ENCODE measurements around the gene DHRS3.

The DHRS3 gene

DNA sequence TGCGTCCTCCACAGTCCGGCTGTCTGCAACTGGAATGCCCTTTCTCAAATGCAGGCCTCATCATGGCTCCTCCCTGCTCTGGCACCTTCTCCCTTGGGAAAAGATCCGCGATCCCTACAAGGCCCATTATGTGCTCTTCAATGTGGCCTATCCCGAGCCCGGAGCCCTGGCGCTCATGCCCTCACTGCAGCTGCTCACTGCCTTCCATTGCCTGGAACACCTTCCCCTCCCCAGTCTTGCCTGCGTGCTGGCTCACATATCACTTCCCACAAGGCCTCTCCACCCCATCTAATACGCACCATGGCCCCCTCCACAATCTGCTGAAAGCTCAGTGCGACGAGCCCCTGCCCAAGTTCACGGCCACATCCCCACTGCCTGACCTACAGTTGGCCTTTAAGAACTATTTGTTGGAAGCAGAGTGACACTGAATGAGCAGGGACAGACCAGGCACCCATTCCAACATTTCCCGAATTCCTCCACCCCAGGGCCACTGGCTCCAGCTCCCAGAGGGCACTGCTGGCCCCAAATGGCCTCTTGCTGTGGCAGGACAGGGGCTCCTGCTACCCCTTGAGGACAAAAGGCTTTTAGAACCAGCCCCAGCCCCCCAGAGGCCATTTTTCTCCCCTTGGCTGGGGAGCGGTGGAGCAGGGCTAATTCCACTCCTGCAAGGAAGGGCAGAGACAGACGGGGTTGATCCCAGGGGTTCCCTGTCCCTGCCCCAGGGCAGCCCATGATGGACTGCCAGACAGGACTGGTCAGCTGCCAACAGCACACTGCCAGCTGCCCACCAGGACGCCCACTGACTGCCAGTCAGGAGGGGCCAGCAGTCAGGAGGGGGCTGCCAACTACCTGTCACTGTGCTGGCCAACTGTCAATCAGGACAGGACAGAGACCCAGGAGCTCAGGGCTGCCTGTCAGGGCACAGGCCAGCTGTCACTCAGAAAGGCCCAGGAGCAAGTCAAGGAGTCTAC, 64.8 kb downstream of the DHRS3 start:
- DNase-seq: no peak

DNA sequence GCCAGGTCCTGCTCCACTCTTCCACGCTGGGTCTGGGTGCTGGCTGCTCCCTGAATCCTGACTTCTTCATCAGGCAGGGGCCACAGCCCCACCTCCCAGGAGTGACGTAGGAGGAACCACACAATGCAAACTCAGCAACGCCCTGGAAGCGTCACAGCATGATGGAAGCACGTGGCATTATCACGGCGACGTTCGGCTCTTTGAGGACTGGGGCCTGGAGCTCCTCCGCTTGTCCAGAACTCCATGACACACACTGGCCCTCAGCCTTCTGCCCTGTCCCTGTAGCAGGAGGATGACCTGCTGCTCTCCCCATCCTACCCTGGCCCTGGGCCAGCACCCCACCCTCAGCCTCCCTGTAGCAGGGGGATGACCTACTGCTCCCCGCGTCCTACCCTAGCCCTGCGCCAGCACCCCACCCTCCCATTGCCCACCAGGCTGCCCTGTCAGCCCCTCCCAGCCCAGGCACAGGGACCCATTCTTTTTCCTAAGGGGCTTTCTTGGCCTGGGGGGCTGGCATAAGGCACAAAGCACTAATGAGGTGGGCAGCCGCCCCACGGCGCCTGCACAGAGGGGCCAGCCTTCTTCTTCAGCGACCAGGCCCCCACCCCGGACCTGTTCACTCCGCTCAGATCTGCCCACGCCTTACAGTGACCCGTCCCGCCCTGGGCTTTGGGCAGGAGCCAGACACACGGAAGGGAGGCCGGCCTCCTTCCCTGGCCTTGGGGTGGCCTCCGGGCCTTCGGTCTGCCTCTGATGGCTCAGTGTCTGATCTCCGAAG, 65.7 kb downstream of the DHRS3 start:
- no peak for DNase-seq

DNA sequence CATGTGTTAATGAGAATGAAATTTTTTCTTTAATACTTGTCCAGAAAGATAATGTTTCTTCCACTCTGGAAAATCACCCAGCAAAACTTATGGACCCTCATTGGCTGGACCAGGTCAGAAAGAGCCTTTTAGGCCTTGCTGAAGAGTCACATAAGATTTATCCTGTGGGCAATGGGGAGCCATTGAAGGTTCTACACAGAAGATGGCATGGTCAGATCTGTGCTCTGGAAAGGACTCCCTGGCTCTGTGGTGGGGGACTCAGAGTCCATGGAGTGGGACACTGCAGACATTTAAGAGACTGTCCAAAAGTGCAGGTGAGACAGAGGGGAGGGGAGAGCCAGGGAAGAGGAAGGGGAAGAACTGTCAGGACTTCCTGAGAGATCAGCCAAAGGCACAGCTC, 66.4 kb downstream of the DHRS3 start:
- no peak for DNase-seq

DNA sequence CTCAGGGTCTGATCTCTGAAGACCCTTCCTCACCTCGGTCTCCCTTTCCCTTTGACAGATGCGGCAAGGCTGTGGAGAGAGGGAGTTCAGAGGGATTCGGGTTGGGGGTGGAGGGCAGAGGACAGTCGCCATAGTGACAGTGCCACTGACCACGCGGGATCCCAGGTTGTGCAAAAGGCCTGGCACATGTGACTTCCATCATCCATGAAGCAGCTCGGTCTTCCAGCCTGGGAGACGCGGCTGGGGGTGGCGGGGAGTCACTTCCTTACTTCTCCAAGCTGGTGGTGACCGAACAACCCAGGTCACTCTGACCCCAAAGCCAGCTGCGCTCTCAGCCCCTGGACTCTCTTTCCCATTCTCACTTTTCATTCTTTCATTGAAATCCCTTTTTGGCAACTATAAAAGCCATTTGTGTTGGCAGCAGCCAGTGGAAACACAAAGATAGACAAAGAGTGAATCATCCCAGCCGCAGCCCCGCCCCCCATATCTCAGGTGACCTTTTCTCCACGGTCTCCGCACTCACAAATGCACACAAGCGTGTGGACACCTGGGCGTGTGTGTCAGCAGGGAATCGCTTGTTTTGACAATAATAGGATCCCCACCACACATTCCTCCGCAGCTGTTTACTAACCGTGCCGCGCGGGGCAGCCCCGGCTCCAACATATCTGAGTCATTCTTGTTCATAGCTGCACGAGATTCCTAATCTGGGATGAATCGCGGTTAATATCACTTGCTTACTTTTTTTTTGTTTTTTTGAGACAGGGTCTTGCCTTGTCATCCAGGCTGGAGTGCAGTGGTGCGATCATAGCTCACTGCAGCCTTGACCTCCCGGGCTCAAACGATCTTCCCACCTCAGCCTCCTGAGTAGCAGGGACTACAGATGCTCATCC, 68.3 kb downstream of the DHRS3 start:
- no peak for DNase-seq

DNA sequence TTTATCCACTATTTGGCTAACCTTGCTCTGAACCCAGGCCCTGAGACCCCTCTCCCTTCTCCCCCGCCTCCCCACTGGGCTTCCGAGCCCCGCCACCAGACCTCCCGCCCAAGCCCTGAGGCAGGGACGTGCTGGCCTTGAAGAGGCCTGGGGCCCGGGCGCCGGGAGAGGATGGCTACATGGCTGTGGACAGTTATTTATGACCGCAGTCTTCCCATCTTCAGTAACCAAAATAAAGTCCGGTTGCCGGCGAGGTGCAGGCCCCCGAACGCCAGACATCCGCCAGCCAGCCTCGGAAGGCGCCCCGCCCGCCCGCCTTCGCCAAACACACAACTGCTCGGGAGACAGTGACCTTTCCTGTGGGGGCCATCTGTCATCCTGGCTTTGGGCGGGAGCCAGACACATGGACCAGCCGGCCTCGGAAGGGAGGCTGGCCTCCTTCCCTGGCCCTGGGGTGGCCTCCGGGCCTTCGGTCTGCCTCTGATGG, 69.0 kb downstream of the DHRS3 start:
- no peak for DNase-seq

DNA sequence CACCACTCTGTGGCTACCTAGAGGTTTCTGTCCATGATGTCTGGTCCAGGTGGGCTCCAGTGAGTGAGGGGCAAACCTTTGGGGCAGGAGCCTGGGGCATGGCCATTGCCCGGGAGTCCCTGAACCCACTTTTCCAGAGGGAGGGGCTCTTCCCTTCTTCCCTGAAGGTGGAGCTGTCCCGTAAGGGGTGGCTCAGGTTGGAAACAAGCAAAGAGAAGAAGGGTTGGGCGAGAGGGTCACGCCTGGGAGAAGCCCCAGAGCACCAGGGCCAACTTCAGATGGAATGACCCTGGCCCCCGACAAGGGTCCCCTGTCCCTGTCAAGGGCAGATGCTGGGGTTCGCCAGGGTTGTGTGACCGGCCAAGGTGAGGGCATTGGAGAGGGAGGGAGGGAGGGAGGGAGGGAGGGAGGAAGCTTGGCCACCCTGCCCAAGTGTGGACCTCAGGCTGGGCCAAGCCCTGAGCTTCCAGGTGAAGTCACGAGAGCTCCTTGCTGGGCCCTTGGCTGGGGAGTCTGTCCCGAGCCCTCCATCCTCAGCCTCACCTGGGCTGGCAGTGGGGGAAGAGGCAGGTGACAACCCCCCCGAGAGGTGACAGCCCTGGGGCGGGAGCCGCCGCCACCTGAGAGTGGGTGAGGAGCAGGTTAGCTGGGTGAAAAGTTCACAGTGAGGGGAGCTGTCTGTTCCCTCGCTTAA, 69.6 kb downstream of the DHRS3 start:
- no peak for DNase-seq

DNA sequence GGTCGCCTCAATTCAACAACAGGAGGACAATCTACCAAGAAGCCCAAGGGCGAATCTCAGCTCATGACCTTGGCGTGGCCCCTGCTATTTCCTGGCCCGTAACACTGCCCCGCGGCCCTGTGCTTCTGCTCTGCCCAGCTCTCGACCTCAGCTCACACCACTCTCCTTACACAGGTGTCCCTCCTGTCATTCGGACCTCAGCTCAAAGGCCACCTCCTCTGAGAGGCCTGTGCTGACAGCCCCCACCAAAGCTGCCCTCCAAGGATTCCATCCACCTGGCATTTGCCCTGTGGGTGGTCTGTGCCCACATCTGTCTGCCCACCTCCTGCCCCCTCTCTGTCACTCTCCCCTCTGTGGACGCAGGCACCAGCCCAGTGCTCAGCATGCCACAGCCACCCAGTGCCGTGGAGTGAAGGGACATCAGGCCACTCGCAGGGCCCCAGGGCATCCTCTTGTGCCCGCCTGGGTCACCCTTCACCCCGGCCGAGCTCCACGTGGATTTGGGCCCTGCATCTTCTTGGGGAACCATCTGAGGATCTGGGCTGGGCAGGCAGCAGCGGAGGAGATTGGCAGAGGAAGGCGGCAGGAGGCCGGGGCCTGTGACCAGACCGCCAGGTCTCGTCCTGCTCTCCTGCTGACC, 70.3 kb downstream of the DHRS3 start:
- DNase-seq: no peak

DNA sequence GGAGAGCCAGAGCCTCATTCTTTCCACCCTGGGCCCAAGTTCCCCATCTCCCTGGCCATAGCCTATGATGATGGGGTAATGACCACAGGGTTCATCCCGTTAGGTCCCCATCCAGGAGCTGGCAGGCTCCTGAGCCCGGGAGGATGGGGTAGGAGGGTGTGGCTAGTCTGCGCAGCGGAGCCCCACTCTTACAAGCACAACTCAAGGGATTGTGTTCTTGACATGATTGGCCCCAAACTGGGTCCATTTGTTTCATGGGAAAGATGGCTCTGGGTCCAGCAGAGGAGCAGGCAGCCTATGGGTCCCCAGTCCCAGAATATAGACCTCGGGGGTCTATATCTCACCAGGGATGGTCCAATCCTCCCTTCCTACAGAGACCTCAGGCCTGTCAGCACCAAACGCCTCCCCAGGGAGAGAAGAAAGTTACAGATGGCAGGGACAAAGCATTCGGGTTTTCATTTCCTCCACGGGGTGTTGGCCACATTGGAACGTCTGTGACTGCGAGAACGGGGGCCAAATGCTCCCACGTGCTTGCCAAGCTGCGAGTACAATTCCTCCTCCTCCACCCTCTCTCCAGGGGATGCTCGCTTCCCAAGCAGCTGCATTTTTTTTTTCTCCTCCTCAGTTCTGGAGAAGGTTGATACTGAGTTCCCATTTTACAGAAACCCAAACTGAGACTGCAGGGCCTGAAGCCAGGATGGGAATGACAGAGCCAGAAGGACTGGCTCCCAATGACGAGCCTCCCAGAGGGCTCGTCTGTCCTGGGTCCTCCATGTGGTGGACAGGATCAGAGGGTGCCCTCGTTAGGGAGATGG, 71.0 kb downstream of the DHRS3 start:
- DNase-seq: no peak

DNA sequence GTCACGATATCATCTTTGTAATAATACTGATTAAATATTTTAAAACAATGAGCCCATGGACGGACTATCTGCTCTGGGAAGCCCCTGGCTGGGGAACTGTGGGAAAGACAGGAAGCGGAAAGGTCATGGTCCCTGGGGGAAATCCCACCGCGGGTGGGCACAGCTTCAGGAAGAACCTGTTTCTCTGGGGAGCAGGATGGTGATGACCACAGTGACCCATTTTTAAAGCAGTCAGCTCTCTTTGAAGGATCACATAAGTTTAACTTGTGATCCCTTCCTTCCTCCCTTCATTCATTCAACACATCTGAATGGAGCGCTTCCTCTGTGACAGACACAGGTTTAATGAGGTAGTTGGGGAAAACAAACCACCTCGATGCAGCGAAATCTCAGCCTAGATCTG, 73.0 kb downstream of the DHRS3 start:
- no peak for DNase-seq

DNA sequence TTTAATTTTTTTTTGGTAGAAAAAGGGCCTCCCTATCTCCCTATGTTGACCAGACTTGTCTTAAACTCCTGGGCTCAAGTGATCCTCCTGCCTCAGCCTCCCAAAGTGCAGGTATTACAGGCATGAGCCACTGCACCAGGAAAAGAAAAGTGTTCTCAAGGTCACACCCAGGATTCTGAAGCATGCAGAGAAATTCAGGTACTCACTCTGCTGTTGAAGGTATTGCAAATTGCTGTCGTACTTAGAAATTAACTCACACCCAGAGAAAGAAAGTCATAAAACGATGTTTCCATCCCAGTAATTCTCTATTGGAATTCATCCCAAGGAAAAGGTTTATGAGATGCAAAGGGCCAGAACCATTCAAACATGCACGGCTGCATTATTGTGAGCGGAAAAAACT, 73.7 kb downstream of the DHRS3 start:
- DNase-seq: no peak

DNA sequence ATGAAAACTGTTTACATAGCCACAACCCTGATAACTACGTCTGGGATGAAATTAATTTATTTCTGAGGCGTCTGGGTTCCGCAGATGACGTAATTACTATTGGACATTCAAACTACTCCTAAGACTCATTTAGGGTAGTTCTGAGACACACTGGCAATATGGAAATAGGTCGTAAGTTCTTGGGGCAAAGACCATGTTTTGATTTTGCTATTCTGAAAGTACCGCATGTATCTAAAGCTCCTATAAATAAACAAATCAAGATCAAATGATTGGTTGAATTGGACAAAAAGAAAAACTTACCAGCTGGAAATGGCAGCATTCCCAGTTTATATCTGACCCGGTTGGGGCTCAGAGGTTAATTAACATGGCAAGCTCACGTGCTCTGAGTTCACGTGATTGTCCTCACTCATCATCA, 74.3 kb downstream of the DHRS3 start:
- DNase-seq: no peak

DNA sequence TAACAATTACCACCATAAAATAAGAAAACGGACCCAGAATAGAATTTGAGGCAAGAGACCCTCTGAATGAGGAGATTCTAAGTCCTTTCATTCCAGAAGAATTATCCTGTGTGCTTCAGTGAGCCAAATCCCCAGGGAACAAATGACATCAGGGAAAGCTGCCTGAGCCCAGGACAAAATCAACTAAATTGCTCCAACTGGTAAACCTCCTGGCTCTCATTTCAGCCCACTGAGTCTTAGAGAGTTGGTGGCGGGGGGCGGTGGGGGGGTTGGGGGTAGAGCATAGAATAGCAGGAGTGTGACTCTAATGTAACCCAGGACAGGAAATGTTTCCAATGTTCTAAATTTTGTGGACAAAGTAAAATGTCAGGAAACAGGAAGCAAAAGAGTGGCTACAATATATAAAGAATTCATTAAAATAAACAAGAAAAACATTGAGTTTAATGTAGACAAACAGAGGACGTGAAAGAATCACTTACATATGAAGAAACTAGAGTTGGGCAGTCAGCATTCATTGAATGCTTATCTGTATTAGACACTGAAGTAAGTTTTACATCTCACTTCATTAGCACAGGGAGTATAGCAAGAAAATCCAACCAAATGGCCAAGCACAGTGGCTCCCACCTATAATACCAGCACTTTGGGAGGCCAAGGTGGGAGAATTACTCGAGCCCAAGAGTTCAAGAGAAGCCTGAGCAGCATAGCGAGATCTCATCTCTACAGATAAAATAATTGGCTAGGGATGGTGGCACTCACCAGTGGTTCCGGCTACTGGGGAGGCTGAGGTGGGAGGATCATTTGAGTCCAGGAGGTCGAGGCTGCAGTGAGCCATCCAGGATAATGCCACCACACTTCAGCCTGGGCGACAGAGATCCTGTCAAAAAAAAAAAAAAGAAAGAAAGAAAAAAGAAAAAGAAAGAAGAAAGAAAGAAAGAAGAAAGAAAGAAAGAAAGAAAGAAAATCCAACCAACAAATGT, 75.1 kb downstream of the DHRS3 start:
- no peak for DNase-seq

DNA sequence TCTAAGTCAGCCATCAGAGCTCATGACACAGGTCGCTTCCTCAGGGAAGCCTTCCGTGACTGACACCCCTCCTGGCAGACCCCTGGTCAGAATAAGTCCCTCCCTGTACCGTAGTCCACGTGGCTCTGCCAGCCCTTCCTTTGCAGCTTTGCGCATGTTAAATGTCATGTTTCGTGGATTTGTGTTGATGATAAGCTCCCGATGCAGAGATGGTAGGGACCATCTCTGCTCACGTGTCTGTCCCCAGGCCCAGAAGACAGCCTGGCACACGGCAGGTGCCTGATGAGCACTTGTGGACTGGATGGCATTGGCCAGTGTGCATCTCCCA, 75.9 kb downstream of the DHRS3 start:
- no peak for DNase-seq

DNA sequence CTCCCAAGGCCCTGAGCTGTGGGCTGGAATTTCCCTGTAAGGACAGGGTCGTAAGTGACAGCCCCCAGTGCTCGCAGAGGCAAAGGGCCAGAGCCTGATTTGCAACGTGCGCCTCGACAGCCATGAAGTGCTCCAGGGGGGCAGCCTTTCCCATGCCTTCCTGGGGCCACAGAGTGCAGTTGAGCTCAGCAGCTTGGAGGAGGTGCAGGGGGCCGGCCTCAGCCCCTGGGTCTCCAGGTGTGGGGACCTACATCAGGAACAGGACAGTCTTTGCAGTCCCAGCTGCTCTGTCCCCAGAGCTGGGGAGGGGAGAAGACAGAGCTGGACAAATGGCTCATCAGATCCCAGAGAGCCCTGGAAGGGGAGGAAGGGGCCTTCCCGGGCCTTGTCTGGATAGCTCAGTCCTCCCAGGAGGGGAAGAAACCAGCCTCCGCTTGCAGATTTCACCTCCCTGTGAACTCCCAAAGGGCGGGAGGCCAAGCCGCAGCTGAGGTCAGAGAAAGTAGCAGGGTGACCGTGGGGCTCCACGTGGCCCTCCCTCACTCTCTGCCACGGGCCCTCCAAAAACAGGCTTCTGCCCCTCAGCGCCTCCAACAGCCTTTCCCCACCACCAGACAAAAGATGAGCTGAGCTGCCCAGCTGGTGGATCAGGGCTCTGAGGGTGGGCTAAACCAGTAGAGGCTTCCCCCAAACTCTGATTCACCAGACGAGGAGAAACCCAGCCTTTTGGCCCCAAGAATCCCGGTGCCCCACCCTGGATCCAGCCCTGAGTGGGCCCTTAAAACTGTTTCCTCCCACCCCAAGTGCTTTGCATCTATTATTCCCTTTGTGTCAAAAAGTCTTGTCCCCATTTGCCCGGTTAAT, 76.5 kb downstream of the DHRS3 start:
- no peak for DNase-seq

DNA sequence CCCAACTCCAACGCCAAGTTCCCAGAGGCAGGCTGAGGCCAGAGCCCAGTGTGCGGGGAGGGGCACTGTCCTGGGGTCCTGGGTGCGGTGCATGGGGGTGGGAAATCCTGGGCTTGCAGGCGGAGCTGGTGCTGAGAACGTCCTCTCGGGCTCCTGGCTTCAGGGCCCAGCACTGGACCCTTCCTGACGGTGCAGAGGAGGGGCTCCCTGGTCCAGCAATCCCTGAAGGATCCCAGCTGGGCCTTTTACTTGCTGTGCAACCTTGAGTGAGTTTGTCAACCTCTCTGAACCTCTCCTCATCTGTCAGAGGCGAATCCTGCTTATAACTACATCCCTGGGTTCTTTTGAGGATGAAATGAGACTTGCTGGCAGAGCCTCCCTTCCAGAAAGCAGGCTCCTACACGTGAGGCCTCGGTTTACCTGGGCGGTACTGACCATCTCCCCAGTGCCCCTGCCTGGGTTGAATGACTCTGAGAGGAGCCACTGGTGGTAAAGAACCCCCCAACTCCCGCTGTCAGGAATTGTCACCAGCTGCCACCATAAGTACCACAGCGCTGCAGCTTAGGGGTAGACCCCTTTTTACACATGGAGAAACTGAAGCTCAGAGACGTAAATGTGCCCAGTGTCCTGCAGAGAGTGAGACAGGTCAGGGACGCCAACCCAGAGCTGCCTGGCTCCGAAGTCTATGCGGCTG, 77.3 kb downstream of the DHRS3 start:
- no peak for DNase-seq

DNA sequence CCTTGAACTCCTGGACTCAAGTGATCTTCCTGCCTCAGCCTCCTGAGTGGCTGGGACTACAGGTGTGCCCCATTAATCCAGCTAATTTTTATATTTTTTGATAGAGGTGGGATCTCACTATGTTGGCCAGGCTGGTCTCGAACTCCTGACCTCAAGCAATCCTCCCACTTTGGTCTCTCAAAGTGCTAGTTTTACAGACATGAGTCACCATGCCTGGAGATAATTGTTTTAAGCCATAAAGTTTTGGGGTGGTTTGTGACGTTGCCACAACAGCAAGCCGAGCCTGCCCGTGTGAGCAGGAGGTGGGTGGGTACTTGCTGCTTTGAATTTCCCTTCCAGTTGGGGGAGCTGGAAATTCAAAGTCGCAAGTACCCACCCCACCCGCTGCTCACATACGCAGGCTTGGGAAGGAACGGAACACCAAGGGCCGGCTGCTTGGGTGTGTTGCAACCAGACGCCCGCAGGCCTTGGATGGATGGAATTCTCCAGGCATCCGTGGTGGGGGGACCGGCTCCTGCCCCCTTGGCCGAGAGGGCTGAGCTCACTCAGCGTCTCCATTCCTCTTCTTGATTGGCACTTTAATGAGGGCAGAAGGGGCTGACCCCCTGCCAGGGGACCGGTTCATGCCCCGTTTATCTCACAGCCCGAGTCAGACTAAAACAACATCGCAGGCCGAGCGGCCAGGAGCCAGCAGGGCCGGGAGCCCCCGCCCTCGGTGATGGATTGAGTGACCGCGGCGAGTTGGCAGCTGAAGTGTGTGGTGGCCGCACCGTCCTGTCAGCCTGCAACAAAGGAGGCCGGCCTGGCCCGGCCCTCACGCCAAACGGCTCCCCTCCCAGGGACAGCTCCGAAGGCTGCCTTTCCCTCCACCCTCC, 78.1 kb downstream of the DHRS3 start:
- DNase-seq: no peak

DNA sequence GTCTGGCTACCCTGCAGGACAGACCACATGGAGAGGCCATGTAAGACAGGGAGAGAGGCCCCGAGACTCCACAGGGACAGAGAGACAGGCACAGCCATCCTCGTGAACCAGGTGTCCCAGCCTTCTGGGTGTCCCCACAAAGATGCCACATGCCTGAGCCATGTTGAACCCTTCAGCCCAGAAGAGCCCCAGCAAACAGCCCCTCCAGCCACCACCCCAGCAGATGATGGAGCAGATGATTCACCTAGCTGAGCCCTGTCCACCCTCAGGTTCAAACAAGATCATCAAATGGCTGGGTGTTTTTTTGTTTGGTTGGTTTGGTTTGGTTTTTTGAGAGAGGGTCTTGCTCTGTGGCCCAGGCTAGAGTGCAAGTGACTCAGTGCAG, 78.7 kb downstream of the DHRS3 start:
- no peak for DNase-seq
